Measurements from ENCODE around the gene DNAH17. TPM values are rescaled to one million over a fixed set of nuclear protein-coding genes. Genes with fewer than 3 reads are reported as not detected.

DNAH17 gene
- total RNA-seq, 1 donor from 2014 or later = not detected

GRCh38 chr17:78534492-78535272, 42.5 kb downstream of the DNAH17 start:
- intact Hi-C loops (cut with DNase I) = no loop called here
- no peak for DNase-seq
- ATAC-seq (ENCODE audit: poor library complexity) = peak; percentile 64

- DNase-seq (no peak), ATAC-seq (ENCODE audit: poor library complexity) (no peak)
- intact Hi-C loops (cut with DNase I) = no loop called here
Measured at GRCh38 chr17:78532922-78533640, 44.1 kb downstream of the DNAH17 start.

DNA sequence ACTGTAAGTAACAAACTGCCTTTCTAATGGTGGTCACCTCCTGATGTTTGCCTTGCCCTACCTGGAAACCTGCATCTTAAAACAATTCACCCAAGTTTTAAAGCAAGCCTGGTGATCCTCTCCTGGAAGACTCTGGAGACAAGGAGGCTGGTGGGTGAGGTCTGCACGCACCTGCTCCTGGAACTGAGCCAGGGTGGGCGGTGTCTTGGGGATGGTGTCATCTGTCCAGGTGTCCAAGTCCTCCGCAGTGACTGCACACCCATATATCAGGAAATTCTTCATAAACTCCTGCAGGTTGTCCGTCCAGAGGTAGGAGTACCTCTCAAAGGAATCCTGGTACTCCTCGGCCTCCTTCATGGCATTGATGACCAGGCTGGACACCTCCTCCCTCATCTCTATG, 44.9 kb downstream of the DNAH17 start:
- ATAC-seq (ENCODE audit: poor library complexity) = no peak
- intact Hi-C loops (cut with DNase I) = no loop called here
- DNase-seq = no peak

- DNase-seq = no peak
- no peak for ATAC-seq (ENCODE audit: poor library complexity)
- intact Hi-C loops (cut with DNase I) = no loop called here
Measured at GRCh38 chr17:78530675-78531074, 46.5 kb downstream of the DNAH17 start.

DNA sequence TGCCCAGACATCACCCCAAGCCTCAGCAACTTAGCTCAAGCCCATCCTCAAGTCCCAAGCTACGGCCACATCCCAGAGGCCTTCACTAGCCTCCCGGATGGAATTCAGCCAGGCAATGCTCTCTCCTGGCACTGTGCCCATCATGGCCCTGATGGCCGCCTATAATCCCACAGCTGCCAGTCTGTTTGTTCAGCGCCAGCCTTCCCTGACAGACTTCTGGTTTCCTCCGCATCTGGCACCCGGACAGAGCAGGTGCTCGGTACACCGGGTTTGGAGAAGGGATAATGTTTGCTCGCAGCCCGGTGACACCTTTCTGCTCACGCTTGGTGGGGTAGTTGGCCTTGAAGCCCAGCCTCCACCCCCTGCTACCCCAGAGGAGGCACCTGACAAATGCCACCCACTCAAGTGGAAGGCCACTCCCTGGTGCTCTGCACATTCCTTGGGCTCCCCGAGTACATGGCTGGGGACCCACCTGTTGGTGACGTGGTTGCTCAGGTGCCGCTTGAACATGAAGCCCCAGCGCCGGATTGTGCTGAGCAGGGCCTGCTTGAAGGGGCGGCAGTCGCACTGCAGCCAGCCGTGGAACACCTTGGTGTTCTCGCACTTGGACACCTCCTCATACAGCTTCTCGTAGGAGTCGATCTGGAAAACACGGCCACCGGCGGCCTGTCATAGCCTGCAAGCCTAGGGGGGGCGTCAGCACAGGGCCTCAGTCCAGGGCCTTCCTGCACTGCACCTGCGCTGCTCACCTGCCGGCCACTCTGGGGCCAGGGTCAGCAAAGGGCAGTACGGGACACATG, 47.1 kb downstream of the DNAH17 start:
- DNase-seq (no peak), ATAC-seq (ENCODE audit: poor library complexity) (no peak)
- intact Hi-C loops (cut with DNase I) = no loop called here

GRCh38 chr17:78529251-78529650, 47.9 kb downstream of the DNAH17 start:
- intact Hi-C loops (cut with DNase I) = no loop called here

DNA sequence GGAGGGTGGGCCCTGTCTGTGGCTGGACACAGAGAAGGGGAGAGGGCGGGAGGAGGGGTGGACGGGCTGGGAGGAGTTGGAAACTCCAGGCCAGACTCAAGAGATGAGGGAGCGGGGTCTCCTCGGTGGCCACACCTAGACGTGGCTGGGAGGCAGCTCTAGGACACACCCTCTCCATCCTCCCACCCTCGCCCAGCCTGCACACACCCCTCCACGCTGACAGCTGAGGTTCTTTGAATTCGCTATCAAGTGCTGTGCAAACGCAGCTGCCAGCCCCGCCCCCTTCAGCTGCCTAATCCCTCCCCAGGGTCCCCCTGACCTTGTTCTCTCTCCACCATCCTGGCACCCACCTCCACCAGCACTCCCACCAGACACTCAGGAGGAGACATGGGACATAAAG, 48.7 kb downstream of the DNAH17 start:
- DNase-seq = no peak
- peak; percentile 18 for ATAC-seq (ENCODE audit: poor library complexity)
- intact Hi-C loops (cut with DNase I) = no loop called here

More at GRCh38 chr17:78529251-78529650, 47.9 kb downstream of the DNAH17 start:
- ATAC-seq (ENCODE audit: poor library complexity) (no peak), DNase-seq (no peak)

GRCh38 chr17:78527345-78527744, 49.9 kb downstream of the DNAH17 start:
- ATAC-seq (ENCODE audit: poor library complexity) (no peak), DNase-seq (no peak)
- intact Hi-C loops (cut with DNase I) = no loop called here

GRCh38 chr17:78526231-78527025, 50.8 kb downstream of the DNAH17 start:
- no peak for ATAC-seq (ENCODE audit: poor library complexity)
- intact Hi-C loops (cut with DNase I) = no loop called here
- DNase-seq = no peak

- ATAC-seq (ENCODE audit: poor library complexity) (no peak), DNase-seq (peak; percentile 27)
- intact Hi-C loops (cut with DNase I) = no loop called here
Measured at GRCh38 chr17:78525511-78526160, 51.6 kb downstream of the DNAH17 start.

DNA sequence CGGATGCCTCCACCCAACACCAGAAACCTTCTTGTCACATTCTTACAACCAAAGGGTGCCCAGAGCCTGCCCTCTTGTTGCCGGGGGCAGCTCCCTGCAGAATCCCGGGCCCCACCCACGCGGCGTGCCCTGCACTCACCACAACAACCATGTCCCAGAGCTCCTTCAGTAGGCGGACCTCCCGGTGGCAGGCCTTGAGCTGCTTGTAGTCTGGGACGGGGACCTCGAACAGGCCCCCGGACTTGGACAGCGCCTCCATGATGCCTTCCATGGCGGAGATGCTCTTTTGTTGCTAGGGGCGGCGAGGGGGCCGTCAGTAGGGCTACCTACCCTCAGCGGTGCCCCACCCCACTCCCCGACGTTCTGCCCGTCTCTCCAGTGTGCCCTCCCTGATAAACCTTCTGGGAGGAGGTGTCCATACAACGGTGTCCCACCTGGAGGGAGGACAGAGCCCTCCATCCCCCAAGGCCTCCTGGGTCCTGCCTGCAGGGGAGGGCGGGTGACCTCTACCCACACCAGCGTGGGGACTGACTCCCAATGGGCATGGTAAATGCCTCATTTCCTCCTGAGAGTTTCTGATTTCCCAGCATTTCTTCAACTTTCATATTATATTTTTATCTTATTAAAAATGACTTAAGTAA, 52.2 kb downstream of the DNAH17 start:
- intact Hi-C loops (cut with DNase I) = no loop called here
- DNase-seq (peak; percentile 13), ATAC-seq (ENCODE audit: poor library complexity) (no peak)

DNA sequence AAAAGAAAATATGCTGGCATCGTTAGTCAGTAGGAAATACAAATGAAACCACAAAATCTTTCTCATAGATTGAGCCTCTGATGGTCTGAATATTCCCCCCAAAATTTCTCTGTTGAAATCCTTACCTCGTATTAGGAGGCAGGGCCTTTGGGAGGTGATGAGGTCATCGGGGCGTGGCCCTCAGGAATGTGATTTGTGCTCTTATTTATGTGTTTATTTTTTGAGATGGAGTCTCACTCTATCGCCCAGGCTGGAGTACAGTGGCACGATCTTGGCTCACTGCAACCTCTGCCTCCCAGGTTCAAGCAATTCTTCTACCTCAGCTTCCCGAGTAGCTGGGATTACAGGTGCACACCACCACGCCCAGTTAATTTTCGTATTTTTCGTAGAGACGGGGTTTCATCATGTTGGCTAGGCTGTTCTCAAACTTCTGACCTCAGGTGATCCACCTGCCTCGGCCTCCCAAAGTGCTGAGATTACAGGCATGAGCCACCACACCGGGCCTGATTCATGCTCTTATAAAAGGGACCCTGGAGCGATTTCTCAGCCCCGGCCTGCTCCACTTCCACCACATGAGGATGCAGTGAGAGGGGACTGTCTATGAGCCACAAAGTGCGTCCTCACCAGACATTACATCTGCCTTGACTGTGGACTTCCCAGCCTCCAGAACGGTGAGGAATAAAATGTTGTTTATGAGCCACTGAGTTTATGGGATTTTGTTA, 53.1 kb downstream of the DNAH17 start:
- ATAC-seq (ENCODE audit: poor library complexity) (no peak), DNase-seq (peak; percentile 6)
- intact Hi-C loops (cut with DNase I) = no loop called here

DNA sequence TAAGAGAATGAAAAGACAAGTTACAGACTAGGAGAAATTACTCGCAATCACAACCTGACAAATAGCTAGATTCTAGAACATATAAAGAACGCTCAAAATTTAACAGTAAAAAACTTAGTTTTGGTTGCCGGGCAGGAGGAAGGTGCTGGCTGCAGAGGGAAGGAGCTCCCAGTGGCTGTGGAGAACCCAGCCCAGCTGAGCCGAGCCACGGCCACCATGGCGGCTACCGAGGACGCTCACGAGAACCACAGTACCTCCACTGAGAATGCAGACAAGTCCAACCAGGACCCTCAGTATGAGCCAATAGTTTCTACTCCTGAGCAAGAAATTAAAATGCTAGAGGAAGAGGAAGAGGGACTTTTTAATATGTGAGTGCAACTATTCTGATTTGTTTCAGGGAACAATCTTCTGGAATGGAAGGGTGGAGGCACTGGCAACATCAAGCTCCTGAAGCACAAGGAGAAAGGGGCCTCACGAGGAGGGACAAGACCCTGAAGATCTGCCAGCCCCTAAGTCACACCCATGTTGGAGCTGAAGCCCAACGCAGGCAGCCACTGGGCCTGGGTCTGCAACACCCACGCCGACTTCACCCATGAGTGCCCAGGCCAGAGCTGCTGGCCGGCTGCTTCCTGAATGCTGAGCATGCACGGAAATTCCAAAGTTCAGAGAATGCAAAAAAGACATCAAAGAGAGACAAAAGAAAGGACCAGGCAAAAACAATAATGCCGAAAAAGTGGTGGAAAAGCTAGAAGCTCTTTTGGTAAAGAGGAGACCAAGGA, 55.0 kb downstream of the DNAH17 start:
- intact Hi-C loops (cut with DNase I) = no loop called here
- peak; percentile 19 for DNase-seq
- no peak for ATAC-seq (ENCODE audit: poor library complexity)

- peak; percentile 89 for ATAC-seq (ENCODE audit: poor library complexity)
- no peak for DNase-seq
- intact Hi-C loops (cut with DNase I) = no loop called here
Measured at GRCh38 chr17:78517421-78517820, 59.8 kb downstream of the DNAH17 start.

DNA sequence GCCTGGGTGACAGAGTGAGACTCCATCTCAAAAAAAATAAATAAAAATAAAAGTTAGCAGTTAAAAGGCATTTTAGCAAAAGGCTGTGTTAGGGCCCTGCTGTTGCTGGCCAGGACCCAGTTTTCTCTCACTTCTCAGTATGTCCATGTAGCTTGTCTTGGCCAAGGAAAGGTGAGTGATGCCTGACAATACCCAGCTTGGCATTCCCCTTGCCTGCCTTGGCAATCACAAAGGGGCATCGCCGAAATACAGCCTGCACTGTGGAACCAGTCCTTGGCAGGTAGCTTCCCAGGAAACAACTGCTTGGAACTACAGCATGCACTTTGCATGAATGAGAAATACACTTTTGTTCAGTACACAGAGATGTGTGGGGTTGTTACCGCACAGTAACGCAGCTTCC, 61.7 kb downstream of the DNAH17 start:
- intact Hi-C loops (cut with DNase I) = no loop called here
- DNase-seq (no peak), ATAC-seq (ENCODE audit: poor library complexity) (peak; percentile 83)

DNA sequence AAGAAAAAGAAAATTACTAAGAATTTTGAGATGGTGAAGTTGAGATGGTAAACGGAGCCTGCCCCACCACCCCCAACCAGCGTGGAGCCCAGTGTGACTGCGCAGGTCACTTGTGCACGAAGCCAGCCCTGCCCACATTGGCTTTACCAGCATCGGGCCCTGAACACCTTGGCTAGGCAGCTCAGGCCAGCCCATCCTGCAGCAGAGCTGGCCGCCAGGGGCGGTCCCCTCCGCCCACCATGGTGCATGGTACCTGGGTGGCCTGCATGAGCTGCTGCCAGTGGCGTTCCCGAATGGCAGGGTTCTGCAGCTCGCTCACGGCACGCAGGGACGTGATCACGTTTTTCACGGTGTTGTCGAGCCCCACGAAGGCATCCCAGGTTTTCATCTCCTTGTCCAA, 62.7 kb downstream of the DNAH17 start:
- ATAC-seq (ENCODE audit: poor library complexity) (no peak), DNase-seq (no peak)
- intact Hi-C loops (cut with DNase I) = no loop called here

Measured in Right ventricle myocardium superior (tissue), 1 donor.